Measurements from ENCODE around the gene FGF4.

GRCh38 chr11:69812946-69813345, 37.8 kb upstream of the FGF4 start:
- TF ChIP-seq POLR2A (IDR thresholded peaks at IDR 0.05) = no peak
- no peak for TF ChIP-seq CTCF (IDR thresholded peaks at IDR 0.05)
